Pancreas (tissue), 10 donors: Measurements from ENCODE around the gene FAM193A. TPM values are rescaled to one million over a fixed set of nuclear protein-coding genes. Genes with fewer than 3 reads are reported as not detected.

Experiments
- ATAC-seq, 4 donors: fragments of 200-7000 bp; cut with Tn5 transposase; one replicate each; pipeline versions ENCODE4 v1.8.0 to v1.9.1; 2020; ENCODE audit warnings: mild to moderate bottlenecking in 4 of 4, moderate library complexity in 4 of 4
- DNase-seq, 6 donors: peaks; one replicate each; pipeline ENCODE4 v3.0.0-alpha.2; 2020
- FAIRE-seq: peaks from 2 replicates; lab custom pipeline; 2012; peaks lifted over from hg19 to GRCh38; lab: Jason Lieb, UNC
- H3K27ac ChIP-seq, 4 donors: fragments of 200-600 bp; sonication (generic); 1 replicate in 3 of 4; 2 replicates in 1 of 4; pipeline versions ENCODE4 v1.5.0 to v1.8.0; 2020
- H3K27me3 ChIP-seq, 4 donors: fragments of 200-600 bp; one replicate each; pipeline ENCODE4 v1.8.0; 2021
- H3K36me3 ChIP-seq, 3 donors: fragments of 200-600 bp; sonication (generic) in 1 of 3; one replicate each; pipeline versions ENCODE4 v1.5.0 to v1.8.0; 2020 to 2021
- H3K4me1 ChIP-seq, 3 donors: fragments of 200-600 bp; one replicate each; pipeline ENCODE4 v1.8.0; 2021
- H3K4me3 ChIP-seq, 4 donors: fragments of 200-600 bp; sonication (generic) in 2 of 4; one replicate each; pipeline versions ENCODE4 v1.5.0 to v1.8.0; 2020 to 2021
- H3K9me3 ChIP-seq, 4 donors: fragments of 200-600 bp; one replicate each; pipeline ENCODE4 v1.8.0; 2021
- CTCF ChIP-seq, 4 donors: fragments of 200-600 bp; sonication (generic) in 3 of 4; IDR thresholded peaks; one replicate each; pipeline versions ENCODE4 v1.5.0 to v1.8.0; 2021; ENCODE audit warnings: antibody characterized with exemption in 4 of 4
- WGBS, 2 donors: extraction: QIAGEN DNeasy Blood & Tissue Kit; methylation state at CpG; one replicate each; pipeline ENCODE4 v1.1.7; 2013; 5-methylcytosine and 5-hydroxymethylcytosine counted together
- intact Hi-C, 3 donors: fragments of 100-400 bp; cut with DNase I; formaldehyde crosslinking; loops; one replicate each; pipeline versions ENCODE4 v1.11.1 to v1.14.2; 2022
- polyA plus RNA-seq, 2 donors: library from polyadenylated mRNA; stranded (reverse); fragments of 200-250 nt; gene quantifications; one replicate each; pipeline ENCODE4 v1.2.3, GENCODE V29; 2013
- total RNA-seq, 6 donors: library from RNA; stranded (reverse); fragmentation: NEBNext Ultra II Directional in 4 of 6; extraction: Animal tissue kit (Norgen Biotek cat#: 25700) in 4 of 6; gene quantifications; one replicate each; pipeline versions ENCODE4 v1.2.1 to v1.2.4, GENCODE V29; 2021 to 2023
- donor health status: healthy with polysubstance abuse.
- donor health status: DM: no; HTN: no; CAD: no; lungs with moderate emphysema.
- donor health status: DM: no; HTN: no; CAD: no.
- donor health status: control.
- donor health status: control.
- donor health status: Bipolar disorder and iron deficiency.
- donor health status: DM: yes; HTN: yes; CAD: no.
- donor health status: DM: no; HTN: no; CAD: no.
- donor health status: DM: no; HTN: no; CAD: no.
- donor health status: DM: yes; HTN: yes; CAD: no.

FAM193A gene
- total and polyA plus RNA-seq, 8 donors, result 10.1 to 17.0 (median 10.7) TPM

- intact Hi-C loops, result no loop called here
- H3K4me3 ChIP-seq, result no peak overlapping the region
- TF ChIP-seq CTCF (IDR thresholded peaks at IDR 0.05), result no peak
- no peak overlapping the region for H3K27ac ChIP-seq
- WGBS, 2 donors, result 98% methylated on average over 5 of the region's 5 CpGs
- DNase-seq (no peak), FAIRE-seq (no peak), ATAC-seq (no peak)
- H3K36me3 ChIP-seq, result no peaks in the 10 kb centered on the region
- no peaks in the 10 kb centered on the region for H3K27me3 ChIP-seq
- no peaks in the 10 kb centered on the region for H3K9me3 ChIP-seq
- H3K4me1 ChIP-seq, result peaks cover 19 to 26% (median 21%) of the 10 kb centered on the region in 3 donors
Measured at GRCh38 chr4:2579910-2580309, 43.5 kb downstream of the FAM193A start.

- no peaks in the 10 kb centered on the region for H3K36me3 ChIP-seq
- peak overlapping the region in 3 of 4 donors; percentile 13 to 35 (median 33) for H3K27ac ChIP-seq
- no peak for TF ChIP-seq CTCF (IDR thresholded peaks at IDR 0.05)
- DNase-seq (peak in 1 of 6 donors; percentile 18), FAIRE-seq (no peak), ATAC-seq (peak; percentile 41 to 59 (median 52))
- no peak overlapping the region for H3K4me3 ChIP-seq
- H3K4me1 ChIP-seq, result peaks cover 10 to 21% (median 21%) of the 10 kb centered on the region in 3 donors
- intact Hi-C loops, result no loop called here
- H3K9me3 ChIP-seq, result no peaks in the 10 kb centered on the region
- WGBS, 2 donors, result 39 to 48% methylated on average over 4 of the region's 4 CpGs
- H3K27me3 ChIP-seq, result no peaks in the 10 kb centered on the region
Measured at GRCh38 chr4:2583092-2583491, 46.6 kb downstream of the FAM193A start.

GRCh38 chr4:2583517-2583916, 47.1 kb downstream of the FAM193A start:
- TF ChIP-seq CTCF (IDR thresholded peaks at IDR 0.05), result no peak
- no peak overlapping the region for H3K4me3 ChIP-seq
- ATAC-seq (peak; percentile 84 to 92 (median 88)), FAIRE-seq (no peak), DNase-seq (no peak)
- peak overlapping the region in 3 of 4 donors; percentile 13 to 35 (median 33) for H3K27ac ChIP-seq
- no peaks in the 10 kb centered on the region for H3K9me3 ChIP-seq
- H3K4me1 ChIP-seq, result peaks cover 11 to 23% (median 20%) of the 10 kb centered on the region in 3 donors
- H3K36me3 ChIP-seq, result no peaks in the 10 kb centered on the region
- intact Hi-C loops, result no loop called here
- H3K27me3 ChIP-seq, result no peaks in the 10 kb centered on the region
- 17 to 19% methylated on average over 4 of the region's 4 CpGs for WGBS, 2 donors

GRCh38 chr4:2586502-2586901, 50.1 kb downstream of the FAM193A start:
- ATAC-seq, result no peak
- TF ChIP-seq CTCF (IDR thresholded peaks at IDR 0.05), result no peak
- no peaks in the 10 kb centered on the region for H3K27me3 ChIP-seq
- WGBS, 2 donors, result 95 to 98% methylated on average over 5 of the region's 5 CpGs
- no peak overlapping the region for H3K27ac ChIP-seq
- no peak for DNase-seq
- intact Hi-C loops, result no loop called here
- no peaks in the 10 kb centered on the region for H3K36me3 ChIP-seq
- no peak overlapping the region for H3K4me3 ChIP-seq
- H3K9me3 ChIP-seq, result no peaks in the 10 kb centered on the region
- no peak for FAIRE-seq
- peaks cover 23 to 33% (median 31%) of the 10 kb centered on the region in 3 donors for H3K4me1 ChIP-seq

- Histone ChIP-seq H3K27ac (no peak overlapping the region), H3K9me3 (no peaks in the 10 kb centered on the region), H3K27me3 (no peaks in the 10 kb centered on the region), H3K4me1 (peaks cover 23 to 31% (median 28%) of the 10 kb centered on the region in 3 donors), H3K4me3 (no peak overlapping the region), H3K36me3 (no peaks in the 10 kb centered on the region)
- DNase-seq (no peak), ATAC-seq (no peak), FAIRE-seq (no peak)
- whole genome bisulfite sequencing, 2 donors, result 71 to 74% methylated on average over 8 of the region's 8 CpGs
- no peak for TF ChIP-seq CTCF (IDR thresholded peaks at IDR 0.05)
- intact Hi-C loops, result no loop called here
Measured at GRCh38 chr4:2587213-2587823, 50.9 kb downstream of the FAM193A start.
